ENCODE results near the gene TBC1D3K.
"Not testable (repeated sequence)": the region's sequence is repeated elsewhere in the genome, so short reads cannot be mapped to it uniquely, and the experiment has no call there.

The TBC1D3K gene

DNA sequence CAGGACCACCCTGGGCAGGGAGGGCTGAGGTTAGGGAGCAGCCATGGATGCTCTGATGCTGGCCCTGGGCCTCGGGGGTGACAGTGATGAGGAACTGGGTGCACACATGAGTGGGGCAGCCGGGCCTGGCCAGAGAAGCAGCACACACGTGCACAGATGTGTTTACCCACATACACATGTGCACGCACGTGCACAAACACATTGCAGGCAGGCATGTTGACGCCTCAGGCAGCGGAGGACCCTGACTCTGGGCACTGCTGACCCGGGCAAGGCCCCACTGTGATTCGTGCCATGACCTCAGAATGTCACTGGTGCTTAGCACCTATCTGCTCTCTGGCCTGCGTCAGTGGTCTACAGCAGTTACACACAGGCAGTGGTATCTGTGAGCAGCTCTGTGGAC, at the start of gene TBC1D3K:
Gene TBC1D3K (plus strand): TSS at position 301 of the 400 bp plus-strand sequence. CDS start 1,585 bp downstream, outside the sequence.
- in situ Hi-C loops (cut with MboI; ENCODE audit: low pct_unique_long_range_greater_than_20kb, low sequenced_read_pairs); DNase-seq: not testable (repeated sequence)

DNA sequence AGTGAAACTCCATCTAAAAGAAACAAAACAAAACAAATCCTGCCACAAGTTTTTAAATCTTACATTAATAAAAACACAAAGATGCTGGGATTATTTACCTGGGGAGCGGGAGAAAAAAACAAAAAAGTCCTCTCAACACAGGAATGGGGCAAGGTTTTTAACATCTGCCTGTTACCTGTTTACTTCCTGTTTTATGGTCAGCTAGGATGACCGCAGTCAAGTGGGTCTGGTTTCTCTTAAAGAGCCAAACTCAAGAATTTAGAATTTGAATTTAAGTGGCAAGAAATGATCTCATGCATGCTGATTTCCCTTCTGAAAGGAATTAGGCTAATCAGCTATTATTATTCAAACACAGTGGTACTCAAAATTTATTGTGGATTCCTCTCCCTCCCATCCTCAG, 39.7 kb upstream of the TBC1D3K start:
- peak; percentile 28 for DNase-seq
- in situ Hi-C loops (cut with MboI; ENCODE audit: low pct_unique_long_range_greater_than_20kb, low sequenced_read_pairs): no loop called here

DNA sequence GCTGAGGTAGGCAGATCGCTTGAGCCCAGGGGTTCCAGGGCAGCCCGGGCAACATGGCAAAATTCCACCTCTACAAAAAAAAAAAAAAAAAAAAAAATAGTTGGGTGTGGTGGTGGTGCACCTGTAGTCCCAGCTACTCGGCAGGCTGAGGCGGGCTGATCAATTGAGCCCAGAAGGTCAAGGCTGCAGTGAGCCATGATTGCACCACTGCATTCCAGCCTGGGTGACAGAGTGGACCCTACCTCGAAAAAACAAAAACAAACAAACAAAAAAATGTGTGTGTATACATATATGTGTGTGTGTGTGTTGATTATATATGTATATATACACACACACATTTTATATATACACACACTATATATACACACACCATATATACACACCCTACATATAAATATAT, 39.1 kb upstream of the TBC1D3K start:
- in situ Hi-C loops (cut with MboI; ENCODE audit: low pct_unique_long_range_greater_than_20kb, low sequenced_read_pairs): no loop called here

DNA sequence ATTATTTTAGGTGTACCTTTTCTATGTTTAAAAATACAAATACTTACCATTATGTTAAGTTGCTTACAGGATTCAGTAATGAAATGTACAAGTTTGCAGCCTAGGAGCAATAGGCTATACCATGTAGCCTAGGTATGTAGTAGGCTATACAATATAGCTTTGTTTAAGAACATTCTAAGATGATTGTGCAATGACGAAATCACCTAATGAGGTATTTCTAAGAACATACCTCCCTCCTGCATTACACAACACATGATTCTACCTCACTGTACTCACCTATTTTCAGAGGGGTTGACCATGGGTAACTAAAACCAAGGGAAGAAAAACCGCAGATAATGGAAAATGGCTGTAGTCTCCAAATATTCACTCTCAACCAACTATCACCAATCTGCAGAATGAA, 35.3 kb upstream of the TBC1D3K start:
- in situ Hi-C loops (cut with MboI; ENCODE audit: low pct_unique_long_range_greater_than_20kb, low sequenced_read_pairs): no loop called here
- DNase-seq: no peak

More for the DNA sequence above, 39.1 kb upstream of the TBC1D3K start:
- DNase-seq: no peak

DNA sequence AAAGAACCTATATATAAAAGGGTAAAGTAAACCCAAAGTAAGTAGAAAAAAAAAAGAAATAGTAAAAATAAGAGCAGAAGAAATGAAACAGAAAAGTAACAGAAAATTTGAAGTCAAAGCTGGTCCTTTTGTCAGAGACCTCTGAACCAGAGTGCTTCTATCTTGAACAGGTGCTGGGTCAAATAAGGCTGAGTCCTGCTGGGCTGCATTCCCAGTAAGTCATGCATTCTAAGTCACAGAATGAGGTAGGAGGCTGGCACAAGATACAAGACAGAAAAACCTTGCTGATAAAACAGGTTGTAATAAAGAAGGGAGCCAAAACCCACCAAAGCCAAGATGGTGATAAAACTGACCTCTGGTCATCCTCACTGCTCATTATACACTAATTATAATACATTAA, 27.3 kb upstream of the TBC1D3K start:
- in situ Hi-C loops (cut with MboI; ENCODE audit: low pct_unique_long_range_greater_than_20kb, low sequenced_read_pairs); DNase-seq: not testable (repeated sequence)
